ENCODE data around the gene GRM4.

The GRM4 gene

GRCh38 chr6:33971580-33971979 lies 174.3 kb downstream of the GRM4 start:
- Histone ChIP-seq H4K20me1 (ENCODE audit: low read depth, low read length) (no peaks in the 10 kb centered on the region), H3K9me3 (ENCODE audit: insufficient read depth, low read length) (no peaks in the 10 kb centered on the region), H3F3A (ENCODE audit: insufficient read depth) (0 out of 2 replicates have a peak, but pooled peaks cover 2% of the 10 kb centered on the region), H3K9ac (ENCODE audit: low read length) (no peak overlapping the region), H3K79me2 (ENCODE audit: insufficient read depth, low read length) (no peaks in the 10 kb centered on the region), H3K36me3 (ENCODE audit: low read length) (no peaks in the 10 kb centered on the region), H3K4me2 (ENCODE audit: low read depth, low read length, poor library complexity, severe bottlenecking) (no peak overlapping the region), H2AFZ (ENCODE audit: low read depth, low read length, severe bottlenecking) (no peak overlapping the region), H3K9me2 (replicated peaks; ENCODE audit: insufficient read depth, low read length) (no peaks in the 10 kb centered on the region), H3K27me3 (ENCODE audit: low read length) (no peaks in the 10 kb centered on the region), H3K4me3 (ENCODE audit: insufficient read depth, low read length, poor library complexity, severe bottlenecking) (no peak overlapping the region), H3K27ac (ENCODE audit: low read depth, low read length) (no peak overlapping the region)
- TF ChIP-seq EZH2phosphoT487 (conservative IDR thresholded peaks at IDR 0.05; ENCODE audit: low read length) (no peak), CTCF (IDR thresholded peaks at IDR 0.05; ENCODE audit: insufficient read depth, low read length, poor library complexity, severe bottlenecking) (no peak)

Measured in SU-DHL-6 (cell line).